Hypothalamus (tissue), 51 donors: ENCODE measurements around the gene FLT1.
A peak's percentile ranks its signal among the peaks of the same experiment; 100 is the strongest.

ENCODE experiments used
- DNase-seq, 51 donors: peaks; one replicate each; lab custom pipeline; 2025; lab: John Stamatoyannopoulos, UW

The FLT1 gene, protein sequence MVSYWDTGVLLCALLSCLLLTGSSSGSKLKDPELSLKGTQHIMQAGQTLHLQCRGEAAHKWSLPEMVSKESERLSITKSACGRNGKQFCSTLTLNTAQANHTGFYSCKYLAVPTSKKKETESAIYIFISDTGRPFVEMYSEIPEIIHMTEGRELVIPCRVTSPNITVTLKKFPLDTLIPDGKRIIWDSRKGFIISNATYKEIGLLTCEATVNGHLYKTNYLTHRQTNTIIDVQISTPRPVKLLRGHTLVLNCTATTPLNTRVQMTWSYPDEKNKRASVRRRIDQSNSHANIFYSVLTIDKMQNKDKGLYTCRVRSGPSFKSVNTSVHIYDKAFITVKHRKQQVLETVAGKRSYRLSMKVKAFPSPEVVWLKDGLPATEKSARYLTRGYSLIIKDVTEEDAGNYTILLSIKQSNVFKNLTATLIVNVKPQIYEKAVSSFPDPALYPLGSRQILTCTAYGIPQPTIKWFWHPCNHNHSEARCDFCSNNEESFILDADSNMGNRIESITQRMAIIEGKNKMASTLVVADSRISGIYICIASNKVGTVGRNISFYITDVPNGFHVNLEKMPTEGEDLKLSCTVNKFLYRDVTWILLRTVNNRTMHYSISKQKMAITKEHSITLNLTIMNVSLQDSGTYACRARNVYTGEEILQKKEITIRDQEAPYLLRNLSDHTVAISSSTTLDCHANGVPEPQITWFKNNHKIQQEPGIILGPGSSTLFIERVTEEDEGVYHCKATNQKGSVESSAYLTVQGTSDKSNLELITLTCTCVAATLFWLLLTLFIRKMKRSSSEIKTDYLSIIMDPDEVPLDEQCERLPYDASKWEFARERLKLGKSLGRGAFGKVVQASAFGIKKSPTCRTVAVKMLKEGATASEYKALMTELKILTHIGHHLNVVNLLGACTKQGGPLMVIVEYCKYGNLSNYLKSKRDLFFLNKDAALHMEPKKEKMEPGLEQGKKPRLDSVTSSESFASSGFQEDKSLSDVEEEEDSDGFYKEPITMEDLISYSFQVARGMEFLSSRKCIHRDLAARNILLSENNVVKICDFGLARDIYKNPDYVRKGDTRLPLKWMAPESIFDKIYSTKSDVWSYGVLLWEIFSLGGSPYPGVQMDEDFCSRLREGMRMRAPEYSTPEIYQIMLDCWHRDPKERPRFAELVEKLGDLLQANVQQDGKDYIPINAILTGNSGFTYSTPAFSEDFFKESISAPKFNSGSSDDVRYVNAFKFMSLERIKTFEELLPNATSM (N-terminal part only)

GRCh38 chr13:28494778-28495537 lies at the start of gene FLT1:
Gene FLT1, minus strand, starts transcription at chr13:28495128. Its CDS starts 285 bp downstream, at chr13:28494843.
- no peak for DNase-seq

DNA sequence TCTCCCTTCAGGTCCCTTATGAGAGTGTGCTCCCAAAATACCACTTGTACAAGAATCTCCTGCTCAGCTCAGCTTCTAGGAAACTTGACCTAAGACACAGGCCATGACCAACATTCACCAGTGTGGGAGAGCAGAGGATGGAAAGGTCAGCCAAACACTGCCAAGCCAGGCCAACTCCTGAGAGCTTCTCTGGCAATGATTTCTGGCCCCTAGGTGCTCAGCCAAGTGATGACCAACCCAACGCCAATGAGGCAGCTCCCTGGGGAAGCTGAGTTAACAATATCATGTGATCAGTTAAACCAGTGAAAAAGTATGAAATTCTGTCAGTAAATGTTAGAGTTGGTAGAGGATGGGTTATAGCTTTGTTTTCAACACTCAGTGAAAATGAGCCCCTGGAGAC lies 49.1 kb upstream of the FLT1 start:
- DNase-seq = no peak

DNA sequence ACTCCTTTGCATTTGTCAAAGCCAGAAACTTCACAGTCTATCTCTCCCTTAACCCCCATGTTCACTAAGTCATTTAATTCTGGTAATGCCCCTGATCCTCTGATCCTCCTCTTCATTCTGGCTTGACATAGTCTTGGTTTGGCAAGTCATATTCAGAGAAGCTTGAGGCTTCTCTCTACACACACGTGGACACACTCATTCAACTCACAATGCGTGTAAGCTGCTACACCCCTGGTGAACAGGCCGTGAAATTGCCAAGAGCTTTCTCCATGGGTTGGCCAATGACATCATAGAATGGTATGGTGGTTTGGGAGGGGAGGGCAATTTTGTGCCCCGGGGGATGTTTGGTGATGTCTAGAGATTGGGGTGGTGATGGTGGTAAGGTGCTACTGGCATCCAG lies 47.9 kb upstream of the FLT1 start:
- DNase-seq = no peak

DNA sequence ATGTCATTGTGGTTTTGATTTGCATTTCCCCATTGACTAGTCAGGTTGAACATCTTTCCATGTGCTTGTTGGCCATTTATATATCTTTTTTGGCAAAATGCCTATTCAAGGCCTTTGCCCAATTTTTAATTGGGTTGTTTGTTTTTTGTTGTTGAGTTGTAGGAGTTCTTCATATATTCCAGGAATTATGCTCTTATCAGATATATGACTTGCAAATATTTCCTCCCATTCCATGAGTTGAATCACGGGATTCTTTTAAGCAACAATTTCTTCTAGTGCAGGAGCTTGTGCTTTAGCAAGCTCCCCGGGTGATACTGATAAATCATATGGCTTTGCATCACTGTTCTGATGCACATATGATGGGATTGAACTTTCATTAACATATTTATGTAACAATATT lies 47.0 kb upstream of the FLT1 start:
- no peak for DNase-seq

DNA sequence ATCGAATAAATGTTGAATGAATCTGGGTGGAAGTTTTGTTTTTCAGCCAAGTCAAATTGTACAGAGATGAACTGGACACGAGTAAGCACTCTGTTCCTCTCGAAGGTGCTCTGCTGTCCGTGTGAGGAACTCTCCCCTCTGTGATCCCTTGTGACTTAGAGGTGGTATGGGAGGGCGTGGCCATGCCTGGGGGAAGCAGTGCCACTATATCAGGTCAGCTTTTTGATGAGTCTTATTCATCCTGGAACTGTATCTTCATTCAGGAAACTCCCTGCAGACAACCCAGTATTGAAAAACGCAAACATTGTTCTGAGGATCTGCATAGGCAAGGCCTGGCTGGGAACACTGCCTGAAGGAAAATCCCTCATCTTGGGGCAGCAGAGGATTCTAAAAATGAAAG lies 45.7 kb upstream of the FLT1 start:
- DNase-seq = no peak

DNA sequence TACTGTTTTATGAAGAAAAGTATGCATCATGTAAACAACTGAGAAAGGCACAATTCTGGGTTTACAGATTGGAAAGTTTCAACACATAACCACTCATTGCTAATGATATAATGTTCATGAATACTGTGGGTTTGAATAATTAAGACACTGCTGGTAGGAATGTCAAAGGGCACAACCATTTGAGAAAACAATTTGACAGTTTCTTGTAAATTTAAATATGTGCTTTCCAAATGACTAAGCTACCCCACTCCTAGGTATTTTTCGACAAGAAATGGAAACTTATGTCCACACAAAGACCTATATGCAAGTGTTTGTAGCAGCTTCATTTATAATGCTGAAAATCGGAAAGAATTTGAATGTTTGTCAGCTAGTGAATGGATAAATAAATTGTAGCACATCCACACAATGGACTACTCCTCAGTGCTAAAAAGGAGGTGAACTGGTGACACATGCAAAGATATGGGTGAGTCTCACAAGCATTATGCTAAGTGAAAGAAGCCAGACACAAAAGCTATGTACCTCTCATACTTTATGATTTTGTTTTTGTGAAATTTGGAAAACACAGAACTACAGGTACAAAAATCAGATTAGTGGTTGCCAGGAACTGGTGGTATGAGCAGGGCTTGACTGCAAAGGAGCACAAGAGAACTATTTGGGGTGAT lies 44.8 kb upstream of the FLT1 start:
- no peak for DNase-seq

- no peak for DNase-seq
These were observed 44.0 kb upstream of the FLT1 start for GRCh38 chr13:28538932-28539331.

DNA sequence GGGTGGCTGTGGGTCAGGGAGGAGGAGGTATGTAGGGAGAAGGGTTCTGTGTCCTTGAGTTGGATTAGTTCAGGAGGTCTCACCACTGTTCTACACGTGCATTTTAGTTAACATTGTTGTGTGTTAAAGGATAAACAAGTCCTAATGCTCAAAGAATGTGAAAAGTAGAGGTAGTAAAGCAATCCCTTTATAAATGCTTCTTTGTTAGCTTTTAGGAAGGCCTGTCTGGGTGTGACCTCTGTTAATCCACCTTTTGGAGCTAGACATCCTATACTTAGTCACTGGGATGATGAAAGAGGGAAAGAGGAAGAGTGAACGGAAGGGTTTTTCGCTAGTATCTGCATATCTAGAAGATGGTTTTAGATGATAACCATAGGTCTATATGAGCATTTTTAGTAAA lies 42.2 kb upstream of the FLT1 start:
- DNase-seq = no peak

GRCh38 chr13:28536371-28536770 lies 41.4 kb upstream of the FLT1 start:
- DNase-seq = no peak

DNA sequence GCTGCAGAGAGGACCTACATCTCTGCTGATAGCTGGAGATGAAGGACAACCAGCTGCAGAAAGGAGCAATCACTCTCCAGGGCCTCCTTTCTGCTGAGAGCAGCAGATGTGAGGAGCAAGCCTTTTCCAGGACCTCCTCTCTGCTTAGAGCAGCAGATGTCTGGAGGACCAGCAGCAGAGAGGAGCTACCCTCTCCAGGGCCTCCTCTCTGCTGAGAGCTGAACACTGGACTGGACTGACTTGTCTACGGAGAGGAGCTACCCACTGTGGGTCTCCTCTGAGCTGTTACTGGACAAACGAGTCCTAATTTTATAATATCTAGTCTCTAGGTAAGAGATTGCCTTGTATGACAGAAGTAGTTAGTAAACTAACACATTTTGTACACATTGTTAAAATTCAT lies 40.8 kb upstream of the FLT1 start:
- no peak for DNase-seq

- no peak for DNase-seq
These were observed 39.9 kb upstream of the FLT1 start for GRCh38 chr13:28534801-28535200.

DNA sequence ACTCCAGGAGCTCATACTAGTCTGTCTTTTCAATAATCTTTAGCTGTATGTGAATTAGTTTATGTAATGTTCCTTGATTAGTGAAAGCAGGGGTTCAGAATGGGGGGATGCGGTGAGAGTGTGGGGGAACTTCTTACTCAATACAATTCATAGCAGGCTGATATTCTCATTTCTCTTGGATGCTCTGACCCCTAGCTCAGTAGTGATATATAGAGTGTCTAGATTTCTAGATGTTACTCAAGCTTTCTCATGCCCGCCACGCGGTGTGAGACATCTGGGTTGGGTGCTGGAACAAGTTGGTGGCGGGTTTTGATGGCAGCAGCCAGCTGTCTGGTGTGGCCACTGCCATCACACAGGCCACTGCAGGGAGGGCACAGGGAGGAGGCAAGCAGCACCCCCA lies 39.3 kb upstream of the FLT1 start:
- DNase-seq = no peak

GRCh38 chr13:28533441-28534166 lies 38.7 kb upstream of the FLT1 start:
- no peak for DNase-seq

DNA sequence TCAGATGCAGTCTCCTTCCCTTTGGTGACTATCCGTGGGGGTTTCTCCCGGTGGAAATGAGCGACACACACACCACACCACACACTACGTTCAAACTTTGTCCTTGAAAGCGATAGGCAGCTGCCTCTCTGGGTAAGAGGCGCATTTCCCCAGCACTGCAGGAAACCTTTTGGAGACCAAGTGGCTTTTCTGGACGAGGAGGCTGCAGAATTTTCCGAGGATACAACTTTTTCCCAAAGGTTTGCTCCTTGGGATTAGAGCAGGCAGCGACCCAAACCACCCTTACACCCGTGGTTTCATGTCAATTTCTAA lies 38.2 kb upstream of the FLT1 start:
- DNase-seq = peak in 1 of 51 donors; percentile 8

DNA sequence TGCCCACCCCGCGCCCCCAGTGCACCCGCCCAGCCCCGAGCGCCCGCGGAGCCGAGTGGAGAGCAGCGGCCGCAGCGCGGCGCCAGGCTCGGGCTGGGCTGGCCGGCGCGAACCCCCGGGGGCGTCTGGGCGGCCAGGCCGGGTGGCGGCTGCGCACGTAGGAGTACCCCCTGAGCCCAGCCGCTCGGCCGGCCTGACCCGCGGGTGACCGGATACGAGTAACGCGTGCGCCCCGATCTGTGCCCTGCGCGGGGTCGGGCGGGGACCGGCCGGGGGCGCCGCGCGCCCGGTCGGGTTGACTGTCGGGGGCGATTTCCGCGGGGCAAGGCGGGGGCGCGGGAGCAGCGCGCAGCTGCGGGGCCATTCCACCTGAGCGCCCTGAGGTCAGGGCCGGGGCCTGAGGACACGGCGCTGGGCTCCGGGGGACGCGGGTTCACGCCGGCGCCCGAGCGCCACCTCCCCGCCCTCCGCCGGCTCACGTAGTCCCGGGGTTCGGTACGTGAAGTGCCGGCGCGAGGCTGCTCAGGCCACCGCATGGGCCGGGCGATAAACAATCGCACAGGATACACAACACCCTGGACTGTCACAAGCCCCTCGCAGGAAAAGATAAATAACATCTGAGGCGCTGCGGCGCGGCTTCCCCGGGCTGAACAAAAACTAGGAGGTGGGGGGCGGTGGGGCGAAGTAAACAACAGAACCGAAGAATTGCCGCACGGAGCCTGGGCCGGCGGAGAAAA lies 37.6 kb upstream of the FLT1 start:
- DNase-seq = peak in 1 of 51 donors; percentile 8

DNA sequence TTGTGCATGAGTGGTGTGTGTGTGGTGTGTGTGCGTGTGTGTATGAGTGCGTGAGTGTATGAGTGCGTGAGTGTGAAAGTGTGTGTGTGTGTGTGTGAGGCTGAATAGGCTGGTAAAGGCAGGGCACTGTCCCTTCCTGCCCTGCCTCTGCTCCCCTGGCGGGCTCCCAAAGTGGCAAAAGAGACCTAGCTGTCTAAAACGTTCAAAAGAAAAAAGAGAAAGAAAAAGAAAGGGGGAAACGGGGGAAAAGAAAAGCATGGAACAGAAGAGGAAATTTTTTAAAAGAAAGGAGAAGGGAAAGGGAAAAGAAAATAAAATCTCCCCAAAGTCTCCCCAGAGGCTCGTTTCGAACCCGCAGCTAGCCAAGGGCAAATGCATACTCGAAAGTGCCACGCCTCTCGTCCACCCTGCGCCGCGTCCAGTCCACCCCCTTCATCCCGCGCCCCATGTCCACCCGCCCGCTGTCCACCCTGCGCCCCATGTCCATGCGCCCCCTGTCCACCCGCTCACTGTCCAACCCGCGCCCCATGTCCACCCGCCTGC lies 37.0 kb upstream of the FLT1 start:
- DNase-seq = peak in 1 of 51 donors; percentile 6

DNA sequence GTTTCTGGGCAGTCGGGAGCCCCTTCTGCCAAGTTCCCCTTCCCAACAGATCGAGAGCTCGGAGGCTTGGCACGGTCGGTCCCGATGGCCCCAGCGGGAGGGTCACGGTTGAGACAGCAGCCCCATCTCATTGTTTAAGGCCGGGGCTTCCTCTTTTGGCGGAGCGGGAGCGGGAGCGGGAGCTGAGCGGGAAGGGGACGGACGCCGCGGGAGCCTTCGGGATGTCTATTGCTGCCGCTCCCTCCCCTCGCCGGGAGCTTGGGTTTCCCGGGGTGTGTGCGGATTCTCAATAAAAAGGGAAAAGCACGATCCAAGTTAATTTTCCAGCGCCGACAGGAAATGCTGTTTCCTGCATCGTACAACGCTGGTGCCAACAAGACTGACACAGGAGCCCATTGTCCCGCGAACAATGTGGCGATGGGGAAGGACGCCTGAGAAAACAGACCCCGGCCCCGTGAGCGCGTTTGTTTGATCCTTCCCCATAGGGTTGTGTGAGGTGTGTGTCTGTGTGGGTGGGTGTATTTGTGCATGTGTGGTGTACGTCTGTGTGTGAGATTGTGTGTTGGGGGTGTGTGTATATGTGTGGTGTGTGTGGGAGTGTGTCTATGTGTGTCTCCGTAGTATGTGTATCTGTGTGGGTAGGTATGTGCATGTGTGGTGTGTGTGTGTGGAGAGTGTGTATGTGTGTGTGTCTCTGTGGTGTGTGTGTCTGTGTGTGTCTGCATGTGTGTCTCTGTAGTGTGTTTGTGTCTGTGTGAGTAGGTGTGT lies 36.3 kb upstream of the FLT1 start:
- DNase-seq = peak in 4 of 51 donors; percentile 6 to 48 (median 13)

DNA sequence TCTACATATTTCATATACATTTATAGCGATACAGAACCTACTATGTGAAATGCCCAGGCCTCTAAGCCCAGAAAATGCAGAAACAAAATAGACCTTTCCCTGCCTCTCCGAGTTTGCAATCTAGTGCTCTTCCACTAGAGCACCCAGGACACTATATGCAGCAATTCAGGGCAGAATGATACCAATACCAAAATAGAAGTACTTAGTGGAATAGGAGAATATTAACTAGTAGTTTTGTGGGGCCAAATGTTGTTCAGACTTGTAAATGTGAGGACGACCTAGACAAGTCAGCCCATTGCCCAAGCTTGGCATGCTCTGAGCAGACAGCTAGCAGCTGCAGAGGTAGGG lies 35.8 kb upstream of the FLT1 start:
- DNase-seq = no peak
